ENCODE data around the gene DDX39B.

DNA sequence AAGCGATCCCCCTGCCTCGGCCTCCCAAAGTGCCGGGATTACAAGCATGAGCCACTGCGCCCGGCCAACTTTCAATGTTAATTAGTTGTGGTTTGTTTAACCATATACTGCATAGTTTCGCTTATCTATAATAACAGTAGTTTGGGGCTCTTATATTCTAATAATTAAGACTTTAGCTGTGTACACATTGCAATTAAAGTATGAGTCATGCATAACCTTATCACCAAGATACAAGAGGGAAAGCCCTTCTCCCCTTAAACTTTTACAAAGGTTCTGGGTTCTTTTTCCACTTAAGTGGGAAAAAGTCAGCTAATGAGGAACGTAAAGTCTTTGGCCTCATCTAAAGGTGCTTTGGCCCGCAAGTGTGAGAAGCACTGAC, 16.3 kb downstream of the DDX39B start:
- TF ChIP-seq, protein P1, sequence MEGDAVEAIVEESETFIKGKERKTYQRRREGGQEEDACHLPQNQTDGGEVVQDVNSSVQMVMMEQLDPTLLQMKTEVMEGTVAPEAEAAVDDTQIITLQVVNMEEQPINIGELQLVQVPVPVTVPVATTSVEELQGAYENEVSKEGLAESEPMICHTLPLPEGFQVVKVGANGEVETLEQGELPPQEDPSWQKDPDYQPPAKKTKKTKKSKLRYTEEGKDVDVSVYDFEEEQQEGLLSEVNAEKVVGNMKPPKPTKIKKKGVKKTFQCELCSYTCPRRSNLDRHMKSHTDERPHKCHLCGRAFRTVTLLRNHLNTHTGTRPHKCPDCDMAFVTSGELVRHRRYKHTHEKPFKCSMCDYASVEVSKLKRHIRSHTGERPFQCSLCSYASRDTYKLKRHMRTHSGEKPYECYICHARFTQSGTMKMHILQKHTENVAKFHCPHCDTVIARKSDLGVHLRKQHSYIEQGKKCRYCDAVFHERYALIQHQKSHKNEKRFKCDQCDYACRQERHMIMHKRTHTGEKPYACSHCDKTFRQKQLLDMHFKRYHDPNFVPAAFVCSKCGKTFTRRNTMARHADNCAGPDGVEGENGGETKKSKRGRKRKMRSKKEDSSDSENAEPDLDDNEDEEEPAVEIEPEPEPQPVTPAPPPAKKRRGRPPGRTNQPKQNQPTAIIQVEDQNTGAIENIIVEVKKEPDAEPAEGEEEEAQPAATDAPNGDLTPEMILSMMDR (IDR thresholded peaks at IDR 0.05; ENCODE audit: insufficient read depth, low read length) = no peak
- no peak for TF ChIP-seq POLR2AphosphoS5 (IDR thresholded peaks at IDR 0.05; ENCODE audit: low read depth)
